CD4-positive, alpha-beta T cell treated with Interleukin-1 beta for 1 hour (primary cell): ENCODE results near the gene CASP10.

ENCODE experiments used
- DNase-seq, 2 donors: peaks; one replicate each; pipeline ENCODE4 v3.0.0-alpha.2; 2020 to 2022

Gene CASP10

DNA sequence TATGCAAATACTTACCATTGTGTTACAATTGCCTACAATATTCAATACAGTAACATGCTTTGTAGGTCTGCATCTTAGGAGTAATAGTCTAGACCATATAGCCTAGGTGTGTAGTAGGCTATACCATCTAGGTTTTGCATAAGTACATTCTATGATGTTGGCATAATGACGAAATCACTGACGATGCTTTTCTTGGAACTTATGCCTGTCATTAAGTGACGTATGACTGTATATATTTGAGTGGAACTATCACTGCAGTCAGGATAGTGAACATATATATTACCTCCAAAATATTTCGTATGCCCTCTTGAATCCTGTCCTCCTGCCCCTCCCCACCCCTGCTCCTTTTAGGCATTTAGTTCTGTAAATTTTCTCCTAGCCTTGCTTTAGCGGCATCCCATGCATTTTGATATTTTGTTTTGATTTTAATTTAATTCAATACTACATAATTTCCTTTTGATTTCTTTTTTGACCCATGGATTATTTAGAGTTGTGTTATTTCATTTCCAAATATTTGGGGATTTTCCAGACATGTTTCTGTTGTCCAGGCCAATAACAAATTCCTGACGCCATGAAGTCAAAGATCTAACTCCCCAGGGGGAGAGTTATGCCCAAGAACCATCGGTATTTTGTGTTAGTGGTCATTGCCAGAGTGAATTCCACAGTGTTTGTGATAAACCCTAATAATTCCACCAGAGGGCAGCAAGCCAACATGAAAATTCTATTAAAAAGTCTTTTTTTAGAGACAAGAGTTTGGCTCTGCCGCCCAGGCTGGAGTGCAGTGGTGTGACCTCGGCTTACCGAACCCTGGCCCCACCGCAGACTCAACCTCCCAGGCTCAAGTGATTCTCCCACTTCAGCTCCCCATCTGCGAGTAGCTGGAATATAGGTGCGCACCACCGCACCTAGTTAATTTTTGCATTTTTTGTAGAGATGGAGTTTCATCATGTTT is 53.2 kb downstream of the CASP10 start:
- DNase-seq = peak; percentile 60 to 83

DNA sequence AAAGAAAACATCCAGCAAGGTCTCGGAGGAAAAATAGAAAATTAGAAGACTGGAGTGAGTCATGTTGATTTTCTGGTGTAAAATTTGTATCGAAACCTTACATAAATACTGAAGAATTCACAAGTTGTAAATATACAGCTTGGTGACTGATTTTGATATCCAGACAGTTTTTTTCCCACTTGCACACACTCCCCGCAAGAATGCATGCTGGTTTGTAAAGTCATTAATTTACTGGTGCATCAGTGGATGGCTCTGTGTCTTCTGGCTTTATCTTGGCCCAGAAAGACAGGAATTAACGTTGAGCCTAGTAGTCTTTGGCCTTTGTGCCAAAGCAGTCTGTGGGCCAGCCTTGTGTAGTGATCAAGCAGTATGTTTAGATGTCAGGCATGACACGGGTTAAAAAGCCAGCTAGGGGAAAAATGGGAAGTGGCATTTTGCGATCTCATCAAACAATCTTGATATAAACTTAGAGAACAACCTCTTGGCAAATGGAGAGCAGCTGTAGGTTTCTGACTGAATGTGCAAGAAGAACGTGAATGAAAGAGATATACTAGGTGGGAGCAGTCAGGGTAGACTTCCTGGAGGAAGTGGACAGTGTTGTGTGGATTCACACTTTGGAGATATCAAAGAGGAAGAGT is 54.7 kb downstream of the CASP10 start:
- no peak for DNase-seq

DNA sequence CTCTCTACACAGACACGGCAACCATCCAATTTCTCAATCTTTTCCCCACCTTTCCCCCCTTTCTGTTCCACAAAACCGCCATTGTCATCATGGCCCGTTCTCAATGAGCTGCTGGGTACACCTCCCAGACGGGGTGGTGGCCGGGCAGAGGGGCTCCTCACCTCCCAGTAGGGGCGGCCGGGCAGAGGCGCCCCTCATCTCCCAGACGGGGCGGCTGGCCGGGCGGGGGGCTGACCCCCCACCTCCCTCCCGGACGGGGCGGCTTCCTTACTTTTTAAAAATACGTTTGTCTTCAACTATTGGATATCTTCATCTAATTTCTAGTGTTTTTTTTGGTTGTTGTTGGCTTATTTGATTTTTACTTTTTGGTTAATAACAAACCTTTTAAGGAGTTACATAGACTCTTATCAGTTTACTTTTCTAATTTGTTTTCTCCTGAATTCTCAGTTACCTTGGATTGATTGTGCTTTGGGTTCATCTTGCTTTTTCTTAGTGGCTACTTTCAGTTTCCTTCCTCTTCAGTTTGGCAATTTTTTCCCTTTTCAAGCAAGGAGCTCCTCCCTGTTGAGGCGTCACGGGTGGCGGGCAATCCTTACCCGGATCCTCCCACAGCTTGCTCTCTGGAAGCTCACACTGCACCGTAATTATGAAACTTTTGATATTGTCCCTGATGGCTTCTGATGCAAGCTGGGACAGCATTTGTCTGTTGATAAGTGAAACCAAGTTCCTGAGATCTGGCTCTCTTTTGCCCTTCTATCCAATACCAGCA is 56.4 kb downstream of the CASP10 start:
- DNase-seq = peak; percentile 28 to 50

DNA sequence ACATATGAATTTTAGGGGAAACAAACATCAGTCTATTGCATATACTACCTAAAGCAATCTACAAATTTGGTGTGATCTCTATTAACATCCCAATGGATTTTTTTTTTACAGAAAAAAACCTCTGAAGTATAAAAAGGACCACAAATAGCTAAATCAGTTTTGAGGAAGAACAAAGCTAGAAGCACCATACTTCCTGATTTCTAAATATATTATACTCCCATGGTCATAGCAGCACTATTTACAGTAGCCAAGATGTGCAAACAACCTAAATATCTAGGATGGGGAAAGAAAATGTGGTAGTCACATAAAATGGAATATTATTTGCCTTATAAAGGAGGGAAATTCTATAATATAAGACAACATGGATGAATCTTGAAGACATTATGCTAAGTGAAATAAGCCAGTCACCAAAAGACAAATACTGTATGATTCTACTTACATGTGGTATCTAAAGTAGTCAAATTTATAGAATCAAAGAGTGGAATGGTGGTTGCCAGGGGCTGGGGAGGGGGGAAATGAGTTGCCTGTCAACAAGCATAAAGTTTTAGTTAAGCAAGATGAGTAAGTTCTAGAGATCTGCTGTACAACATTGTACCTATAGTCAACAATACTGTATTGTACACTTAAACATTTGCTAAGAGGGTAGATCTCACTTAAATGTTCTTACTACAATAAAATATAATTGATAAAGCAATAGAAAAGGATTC is 59.8 kb downstream of the CASP10 start:
- DNase-seq = no peak

DNA sequence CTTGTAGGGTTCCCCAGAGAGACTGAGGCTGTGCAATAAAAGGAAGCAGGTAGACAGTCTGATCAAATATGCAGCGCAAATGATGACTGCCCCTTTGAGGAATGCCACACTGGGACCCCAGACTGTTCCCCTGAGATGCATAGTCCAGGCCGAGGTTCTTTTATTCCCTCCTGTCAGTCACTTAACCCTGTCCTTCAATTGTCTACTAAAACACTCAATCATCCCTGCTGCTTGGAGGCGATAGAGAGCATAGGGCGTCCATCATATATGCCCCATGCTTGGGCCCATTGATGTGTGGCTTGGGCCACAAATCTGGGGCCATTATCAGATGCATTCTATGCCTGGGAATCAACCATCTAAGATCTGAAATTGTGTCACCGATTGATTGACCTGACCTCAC is 61.9 kb downstream of the CASP10 start:
- DNase-seq = no peak

DNA sequence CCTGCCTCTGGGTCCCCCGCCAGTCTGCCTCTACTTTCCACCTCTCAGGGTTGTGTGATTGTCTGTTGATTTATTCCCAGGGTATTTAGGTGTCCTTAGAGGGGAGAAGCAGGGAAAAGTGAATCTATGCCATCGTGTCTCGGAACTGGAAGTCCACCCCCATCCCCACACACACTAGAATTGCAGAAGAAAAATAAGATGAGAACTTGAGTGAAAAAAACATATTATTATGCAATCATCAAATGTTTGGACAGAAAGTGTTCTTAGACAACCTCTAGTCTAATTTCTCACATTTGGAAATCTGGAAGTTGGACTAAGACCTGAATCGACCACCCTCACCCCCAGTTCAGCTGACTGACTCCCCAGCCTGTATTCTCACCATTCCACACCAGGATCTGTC is 63.3 kb downstream of the CASP10 start:
- no peak for DNase-seq

DNA sequence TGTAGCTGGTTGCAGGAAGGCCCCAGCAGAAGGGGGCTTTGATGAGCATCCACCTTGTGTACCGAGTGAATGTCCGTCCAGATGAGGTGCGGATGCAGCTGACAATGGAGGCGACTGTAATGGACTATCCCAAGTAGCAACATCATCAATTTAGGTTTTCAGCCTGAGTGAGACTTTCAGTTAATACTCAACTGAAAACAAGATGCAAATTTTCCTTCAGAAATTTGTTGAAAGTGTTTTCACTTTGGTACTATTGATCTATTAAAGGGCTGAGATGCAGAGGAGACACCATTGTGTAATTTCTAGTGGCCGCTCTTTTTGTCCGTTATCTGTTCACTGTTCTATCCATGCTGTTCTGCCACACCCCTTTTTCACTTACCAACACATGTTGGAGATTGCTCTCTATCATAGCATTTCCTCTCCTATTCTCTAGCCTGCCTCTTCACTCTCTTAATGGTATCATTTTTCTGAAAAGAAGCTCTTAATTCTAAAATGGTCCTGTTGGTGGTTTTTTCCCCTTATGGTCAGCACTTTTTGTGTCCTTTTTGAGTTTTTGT is 65.4 kb downstream of the CASP10 start:
- DNase-seq = no peak

DNA sequence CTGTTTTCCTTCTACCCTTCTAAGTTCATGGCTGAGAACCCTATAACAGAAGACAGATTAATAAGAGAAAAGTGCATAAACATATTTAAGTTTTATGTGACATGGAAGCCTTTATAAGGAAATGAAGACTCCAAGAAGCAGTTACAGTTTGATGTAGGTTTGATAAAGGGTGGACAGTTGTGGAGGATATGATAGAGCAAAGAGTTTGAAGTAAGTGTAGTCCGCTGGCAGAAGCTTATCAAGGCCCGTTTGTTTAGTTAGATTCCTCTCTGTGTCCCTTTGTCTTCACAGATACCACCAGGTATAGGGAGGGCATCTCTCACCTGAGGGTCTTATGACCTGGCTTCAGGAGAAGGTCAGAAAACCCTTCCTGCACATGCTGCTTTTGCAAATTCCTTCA is 66.9 kb downstream of the CASP10 start:
- no peak for DNase-seq

DNA sequence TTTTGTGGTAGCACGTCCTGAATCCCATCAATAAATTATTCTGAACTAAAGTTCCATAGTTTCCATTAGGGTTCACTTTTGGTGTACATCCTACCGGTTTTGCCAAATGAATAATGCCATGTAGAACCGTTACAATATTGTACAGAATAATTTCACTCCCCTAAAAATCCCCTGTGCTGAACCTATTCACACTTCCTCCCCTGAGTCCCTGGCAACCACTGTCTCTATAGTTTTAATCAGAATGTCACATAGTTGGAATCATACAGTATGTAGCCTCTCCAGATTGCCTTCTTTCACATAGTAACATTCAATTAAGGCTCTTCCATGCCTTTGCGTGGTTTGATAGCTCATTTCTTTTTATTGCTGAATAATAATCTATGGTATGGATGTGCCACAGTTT is 67.8 kb downstream of the CASP10 start:
- DNase-seq = no peak

DNA sequence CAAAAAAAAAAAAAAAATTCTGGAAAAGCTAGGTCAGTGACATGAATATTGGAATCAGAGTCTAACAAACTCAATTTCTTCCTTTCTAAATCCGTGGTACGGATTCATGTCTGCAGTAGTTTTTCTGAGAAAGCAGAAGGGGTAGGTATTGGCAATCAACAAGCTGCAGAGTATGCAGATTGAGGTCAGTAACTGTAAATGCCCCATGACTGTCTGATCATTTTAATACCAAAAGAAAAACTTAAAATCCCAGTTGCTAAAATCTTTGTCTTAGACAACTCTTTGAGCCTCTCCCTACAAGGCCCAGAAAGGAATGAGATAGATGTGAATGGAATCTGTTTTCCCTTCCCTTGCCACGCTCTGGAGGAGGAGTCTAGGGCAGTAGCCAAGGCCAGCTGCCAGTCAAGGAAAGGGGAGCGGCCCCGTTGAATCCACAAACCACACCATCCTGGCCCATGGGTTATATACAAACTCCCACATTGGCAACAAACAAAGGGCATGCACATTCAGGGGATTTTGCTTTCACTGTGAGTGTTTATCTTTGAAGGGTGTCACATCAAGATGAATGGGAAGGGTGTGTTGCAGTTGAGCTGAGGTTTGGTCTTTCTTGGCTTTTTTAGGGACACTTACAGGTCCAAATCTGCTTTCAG is 71.3 kb downstream of the CASP10 start:
- DNase-seq = peak in 1 of 2 donors; percentile 34

DNA sequence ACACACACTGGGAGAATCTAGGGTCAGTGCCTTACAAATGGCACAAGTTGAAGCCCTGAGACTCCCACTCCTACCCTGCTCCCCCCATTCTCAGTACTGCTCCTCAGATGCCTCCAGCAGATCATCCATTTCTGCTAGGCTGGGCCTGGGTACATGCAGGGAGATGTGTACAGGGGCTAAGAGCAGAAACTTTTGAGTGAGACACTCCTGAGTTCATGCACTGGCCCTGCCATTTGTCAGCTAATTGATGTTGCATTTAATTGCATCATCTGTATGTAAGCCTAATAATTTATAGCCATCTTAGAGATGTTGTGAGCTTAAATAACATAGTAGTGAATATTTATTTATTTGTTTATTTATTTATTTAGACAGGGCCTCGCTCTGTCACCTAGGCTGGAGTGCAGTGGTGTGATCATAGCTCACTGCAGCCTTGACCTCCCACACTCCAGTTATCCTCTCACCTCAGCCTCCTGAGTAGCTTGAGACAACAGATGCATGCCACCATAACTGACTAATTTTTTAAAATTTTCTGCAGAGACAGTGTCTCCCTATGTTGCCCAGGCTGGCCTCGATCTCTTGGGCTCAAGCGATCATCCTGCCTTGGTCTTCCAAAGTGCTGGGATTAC is 72.6 kb downstream of the CASP10 start:
- DNase-seq = no peak

DNA sequence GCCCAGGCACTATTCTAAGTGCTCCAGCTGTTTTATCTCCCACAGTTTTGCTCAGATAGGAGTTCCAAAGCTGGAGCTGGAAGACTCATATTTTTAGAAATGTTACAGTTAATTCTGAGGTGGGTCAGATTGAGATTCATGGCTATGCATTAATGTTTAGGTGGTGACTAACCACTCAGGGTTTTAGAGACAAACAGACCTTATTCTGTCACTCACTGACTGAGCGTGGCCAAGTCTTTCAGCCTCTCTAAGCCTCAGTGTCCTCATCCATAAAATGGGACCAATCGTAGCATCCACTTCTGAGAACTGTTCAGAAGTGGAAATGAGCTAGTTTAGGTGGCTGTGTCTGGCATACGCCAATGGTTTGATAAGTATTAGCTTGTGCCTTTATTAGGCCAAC is 73.1 kb downstream of the CASP10 start:
- DNase-seq = no peak

DNA sequence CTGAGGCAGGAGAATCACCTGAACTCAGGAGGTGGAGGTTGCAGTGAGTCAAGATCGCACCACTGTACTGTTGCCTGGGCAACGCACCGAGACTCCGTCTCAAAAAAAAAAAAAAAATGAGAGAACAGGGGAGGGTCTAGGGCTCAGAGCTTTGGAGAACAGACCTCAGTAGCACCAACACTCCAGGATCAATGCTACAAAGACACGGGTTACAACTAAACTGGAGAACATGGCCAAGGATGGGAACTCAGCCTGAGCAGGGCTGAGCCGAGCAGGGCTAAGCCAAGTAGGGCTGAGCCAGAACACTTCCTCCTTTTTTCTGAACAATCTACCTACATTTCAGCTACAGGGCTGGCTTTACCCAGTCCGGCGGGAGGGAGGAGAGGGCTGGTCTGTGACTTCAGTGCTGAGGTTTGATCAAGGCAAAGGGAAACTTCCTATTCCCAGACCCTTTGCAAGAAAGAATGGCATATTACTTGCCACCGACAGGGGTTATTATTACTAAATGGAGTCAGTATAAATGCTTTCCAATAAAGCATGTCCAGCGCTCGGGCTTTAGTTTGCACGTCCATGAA is 74.5 kb downstream of the CASP10 start:
- peak; percentile 66 to 76 for DNase-seq

DNA sequence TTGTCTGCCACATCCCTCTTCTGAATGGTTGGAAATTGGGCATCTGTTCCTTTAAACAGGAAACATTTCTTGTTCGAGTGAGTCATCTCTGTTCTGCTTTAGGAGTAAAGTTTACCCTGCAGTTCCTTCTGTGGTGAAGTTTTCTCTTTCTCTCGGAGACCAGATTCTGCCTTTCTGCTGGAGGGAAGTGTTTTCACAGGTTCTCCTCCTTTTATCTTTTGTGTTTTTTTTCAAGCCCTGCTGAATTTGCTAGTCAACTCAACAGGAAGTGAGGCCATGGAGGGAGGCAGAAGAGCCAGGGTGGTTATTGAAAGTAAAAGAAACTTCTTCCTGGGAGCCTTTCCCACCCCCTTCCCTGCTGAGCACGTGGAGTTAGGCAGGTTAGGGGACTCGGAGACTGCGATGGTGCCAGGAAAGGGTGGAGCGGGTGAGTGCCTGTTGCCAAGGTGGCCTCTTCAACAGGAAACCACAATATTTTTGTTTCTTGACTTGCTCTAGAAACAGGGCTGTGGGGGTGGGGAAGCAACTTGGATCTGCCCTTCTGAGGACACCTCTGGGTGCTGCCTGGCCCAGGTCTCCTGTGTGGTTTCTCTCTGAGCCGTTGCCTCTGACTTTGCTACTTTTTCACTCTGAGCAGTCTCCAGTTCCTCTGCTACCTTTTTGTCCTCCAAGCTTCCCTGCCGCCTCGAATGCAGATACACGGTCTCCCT is 75.2 kb downstream of the CASP10 start:
- peak; percentile 95 for DNase-seq

DNA sequence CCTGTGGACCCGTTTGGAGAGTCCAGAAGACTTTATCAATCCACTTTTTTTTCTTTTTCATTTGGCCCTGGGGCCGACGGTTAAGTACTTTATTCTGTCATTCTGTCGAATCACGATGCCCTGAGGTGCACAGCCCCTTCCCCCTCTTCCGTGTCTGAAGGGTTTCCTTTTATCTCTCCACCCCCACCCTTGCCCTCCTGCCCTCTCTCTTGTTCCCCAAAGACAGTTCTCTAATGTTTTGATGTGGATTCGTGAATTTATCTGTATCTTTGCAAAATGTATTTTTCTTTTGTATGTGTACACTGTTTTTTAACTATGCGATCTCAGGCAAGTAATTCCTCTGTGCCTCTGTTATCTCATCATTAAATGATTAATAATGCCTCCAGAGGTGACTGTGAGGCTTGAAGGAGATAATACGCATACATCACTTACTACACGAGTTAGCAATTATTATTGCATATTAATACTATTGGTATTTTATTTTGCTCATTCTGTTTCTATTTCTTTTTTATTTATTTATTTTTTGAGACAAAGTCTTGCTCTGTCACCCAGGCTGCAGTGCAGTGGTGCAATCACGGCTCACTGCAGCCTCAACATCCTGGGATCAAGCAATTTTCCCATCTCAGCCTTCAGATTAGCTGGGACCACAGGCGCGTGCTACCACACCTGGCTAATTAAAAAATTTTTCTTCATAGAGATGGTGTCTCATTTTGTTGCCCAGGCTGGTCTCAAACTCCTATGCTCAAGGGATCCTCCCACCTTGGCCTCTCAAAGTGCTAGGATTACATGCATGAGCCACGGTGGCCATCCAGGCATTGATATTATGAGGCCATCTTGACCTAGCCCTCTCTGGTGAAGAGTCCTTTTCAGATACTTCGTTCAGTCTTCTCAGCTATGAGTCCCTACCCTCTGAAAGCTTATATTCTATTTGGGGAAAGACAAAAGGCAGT is 76.0 kb downstream of the CASP10 start:
- no peak for DNase-seq

DNA sequence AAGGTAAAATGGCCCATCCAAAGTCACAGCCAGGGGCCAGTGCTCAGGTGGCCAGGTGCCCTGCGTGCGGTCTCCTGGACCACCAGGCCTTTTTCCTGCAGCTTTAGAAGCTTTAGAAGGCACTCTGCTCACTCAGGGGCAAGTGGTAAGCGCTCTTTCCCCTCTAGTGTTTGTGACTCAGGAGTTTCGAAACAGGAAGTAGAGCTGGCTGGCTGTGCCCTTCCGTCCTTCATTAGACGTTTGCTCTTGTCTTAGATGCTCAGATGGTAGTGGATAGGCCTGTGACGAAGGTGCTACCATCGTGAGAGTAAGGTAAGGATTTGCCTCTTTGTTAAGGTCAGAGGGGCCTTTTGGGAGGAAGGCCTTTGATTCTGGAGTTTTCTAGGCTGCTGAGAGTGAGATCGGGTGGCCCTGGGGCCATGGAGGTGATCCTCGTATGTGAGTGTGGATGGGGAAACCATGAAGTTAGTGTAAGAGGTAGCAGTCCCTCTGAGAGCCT is 77.4 kb downstream of the CASP10 start, which contains the start of gene CASP8:
Gene CASP8, plus strand, starts transcription at position 235 of the 499 bp plus-strand sequence. CDS start 5,951 bp downstream, outside the sequence.
- peak; percentile 82 for DNase-seq

DNA sequence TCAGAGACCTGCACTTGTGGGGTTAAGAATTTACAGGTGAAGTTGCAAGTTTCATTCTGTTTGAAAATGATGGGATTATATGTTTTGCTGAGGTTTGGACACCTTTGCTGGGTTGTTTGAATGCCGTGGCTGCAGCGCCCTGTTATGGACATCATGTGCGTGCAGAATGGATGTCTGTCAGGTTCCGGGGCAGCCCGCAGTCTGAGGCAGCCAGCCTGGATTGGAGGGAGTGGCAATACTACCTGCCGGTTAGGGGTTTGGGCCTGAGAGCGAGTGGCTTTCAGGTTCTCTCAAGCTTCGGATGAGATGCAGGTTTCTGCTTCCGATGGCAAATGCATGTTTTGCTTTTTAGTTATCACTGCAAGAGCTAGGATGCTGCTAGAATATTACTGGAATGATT is 78.5 kb downstream of the CASP10 start:
- peak; percentile 67 to 68 for DNase-seq

DNA sequence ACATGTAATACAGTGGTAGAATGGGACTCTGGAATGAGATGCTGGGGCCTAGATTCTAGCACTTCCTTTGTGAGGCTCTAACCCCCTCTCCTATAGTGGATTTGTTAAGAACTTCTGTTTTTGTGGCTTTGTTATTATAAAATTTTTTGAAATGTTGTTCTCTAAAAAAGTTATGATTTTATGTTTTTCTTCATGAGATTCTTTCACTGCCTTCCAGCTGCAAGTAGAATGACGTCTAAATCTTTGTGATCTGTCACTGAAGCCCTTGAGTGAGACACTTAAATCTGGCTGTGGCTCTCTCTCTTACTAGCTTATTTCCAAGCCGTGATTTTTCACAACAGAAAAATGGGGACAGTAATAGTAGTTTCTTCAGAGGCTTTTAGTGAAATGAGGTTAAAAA is 79.0 kb downstream of the CASP10 start:
- DNase-seq = peak in 1 of 2 donors; percentile 29

DNA sequence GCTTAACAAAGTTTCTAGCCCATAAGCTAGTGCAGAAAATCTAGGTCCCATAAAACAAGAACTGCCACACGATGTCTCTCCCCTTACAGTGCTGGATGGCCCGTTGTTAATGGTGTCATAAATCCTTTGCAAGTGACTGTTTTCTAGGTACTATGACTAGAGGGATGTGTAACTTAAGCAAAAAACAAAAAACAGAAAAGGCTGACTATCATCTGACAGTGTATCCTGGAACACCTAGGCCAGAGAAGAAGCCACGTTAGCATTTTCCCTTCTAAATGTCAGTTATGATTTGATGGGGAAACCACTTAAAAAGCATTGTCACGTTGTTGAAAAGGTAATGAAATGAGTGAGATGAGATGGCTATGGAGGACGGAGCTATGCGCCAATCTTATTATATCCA is 79.8 kb downstream of the CASP10 start:
- DNase-seq = peak in 1 of 2 donors; percentile 27
